CD8-positive, alpha-beta memory T cell (primary cell): Measurements from ENCODE around the gene ABCA4. TPM values are rescaled to one million over a fixed set of nuclear protein-coding genes. Genes with fewer than 3 reads are reported as not detected.

ENCODE experiments used
- CTCF ChIA-PET: fragments of 350-600 bp; sonication (Branson Sonifier 250); formaldehyde crosslinking; loops from one replicate; lab custom pipeline; 2021; ENCODE audit warnings: antibody characterized with exemption; lab: Charles Lee
- POLR2A ChIA-PET: fragments of 350-600 bp; sonication (Branson Sonifier 250); formaldehyde crosslinking; loops from one replicate; lab custom pipeline; 2021; ENCODE audit warnings: antibody characterized with exemption; lab: Charles Lee
- DNase-seq, 5 donors: peaks; one replicate each; pipeline versions ENCODE4 v3.0.0 to v3.0.0-alpha.2; 2020 to 2022; ENCODE audit warnings: mixed read lengths in 1 of 5
- H3K27ac ChIP-seq: one replicate; pipeline ENCODE4 v1.7.0; 2013; ENCODE audit warnings: low read depth, mild to moderate bottlenecking, low read length, moderate library complexity
- H3K27me3 ChIP-seq: 2 replicates; pipeline ENCODE4 v1.7.0; 2013; ENCODE audit warnings: low read length, mild to moderate bottlenecking; ENCODE audit not compliant: insufficient read depth, poor library complexity, severe bottlenecking
- H3K36me3 ChIP-seq: 2 replicates; pipeline ENCODE4 v1.7.0; 2013; ENCODE audit warnings: mild to moderate bottlenecking, low read length, moderate library complexity; ENCODE audit not compliant: insufficient read depth
- H3K4me1 ChIP-seq: 2 replicates; pipeline ENCODE4 v1.7.0; 2013; ENCODE audit warnings: mild to moderate bottlenecking, low read length, moderate library complexity; ENCODE audit not compliant: insufficient read depth
- H3K4me3 ChIP-seq: 2 replicates; pipeline ENCODE4 v1.7.0; 2013; ENCODE audit warnings: mild to moderate bottlenecking, low read length
- H3K9me3 ChIP-seq: 2 replicates; pipeline ENCODE4 v1.7.0; 2013; ENCODE audit warnings: mild to moderate bottlenecking, low read length
- H3K27ac Mint-ChIP-seq, 8 donors: one replicate each; pipeline ENCODE4 v1.8.0; 2020 to 2021; ENCODE audit warnings: mixed read lengths in 8 of 8, mild to moderate bottlenecking in 6 of 8, inconsistent platforms in 3 of 8, moderate library complexity in 3 of 8
- H3K27me3 Mint-ChIP-seq, 2 donors: one replicate each; pipeline ENCODE4 v1.8.0; 2020 to 2021; ENCODE audit warnings: mixed read lengths in 2 of 2, mild to moderate bottlenecking in 1 of 2, moderate library complexity in 1 of 2
- H3K36me3 Mint-ChIP-seq, 3 donors: one replicate each; pipeline ENCODE4 v1.8.0; 2020 to 2021; ENCODE audit warnings: mixed read lengths in 3 of 3, inconsistent platforms in 1 of 3, mild to moderate bottlenecking in 1 of 3
- H3K4me1 Mint-ChIP-seq, 3 donors: one replicate each; pipeline ENCODE4 v1.8.0; 2020 to 2021; ENCODE audit warnings: mixed read lengths in 3 of 3, inconsistent platforms in 1 of 3, mild to moderate bottlenecking in 1 of 3
- H3K4me3 Mint-ChIP-seq, 7 donors: one replicate each; pipeline ENCODE4 v1.8.0; 2020 to 2021; ENCODE audit warnings: mixed read lengths in 7 of 7, mild to moderate bottlenecking in 6 of 7, moderate library complexity in 4 of 7, inconsistent platforms in 2 of 7
- H3K9me3 Mint-ChIP-seq, 5 donors: one replicate each; pipeline ENCODE4 v1.8.0; 2020 to 2022; ENCODE audit warnings: mixed read lengths in 5 of 5, mild to moderate bottlenecking in 3 of 5, moderate library complexity in 2 of 5, inconsistent platforms in 1 of 5
- polyA plus RNA-seq: library from polyadenylated mRNA; unstranded; fragments of 300-500 nt; fragmentation: Illumina TruSeq; gene quantifications from one replicate; pipeline ENCODE4 v1.2.3, GENCODE V29; 2021
- total RNA-seq, 2 experiments: library from RNA; stranded (reverse); gene quantifications; one replicate each; pipeline ENCODE4 v1.2.3, GENCODE V29; 2021

The ABCA4 gene
- total and polyA plus RNA-seq, 3 experiments from 2014 or later: not detected

DNA sequence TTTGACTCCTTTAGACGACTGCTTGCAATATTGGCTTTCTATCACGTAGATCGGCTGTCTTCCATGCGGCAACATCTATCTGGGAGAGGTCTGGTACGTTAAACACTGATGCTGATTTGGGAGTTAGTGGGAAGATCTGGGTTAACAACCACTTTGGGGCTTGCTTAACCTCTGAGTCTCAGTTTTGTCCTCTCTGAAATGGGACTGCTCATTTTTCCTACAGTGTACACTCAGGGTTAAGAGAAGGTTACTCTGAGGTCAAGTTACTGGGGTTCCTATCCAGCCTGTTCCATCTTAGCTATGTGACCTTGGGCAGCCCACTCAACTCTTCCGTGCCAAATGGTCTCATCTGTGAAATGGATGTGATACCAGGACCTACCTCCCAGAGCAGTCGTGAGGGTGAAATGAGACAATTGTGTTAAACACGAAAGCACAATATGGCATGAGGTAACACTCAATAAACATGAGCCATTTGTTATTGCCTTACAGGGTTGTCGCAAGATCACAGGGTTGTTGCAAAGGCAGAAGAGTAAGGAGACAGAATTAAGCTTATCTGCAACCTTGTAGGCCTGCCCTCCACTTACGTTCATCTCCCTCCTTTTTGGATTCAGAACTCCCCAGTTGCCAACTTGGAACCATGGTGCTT is 5.6 kb downstream of the ABCA4 start:
- H3K4me3 Mint-ChIP-seq: no peak overlapping the region
- no peak overlapping the region for H3K27ac Mint-ChIP-seq
- Histone ChIP-seq H3K9me3 (no peaks in the 10 kb centered on the region), H3K27ac (no peak overlapping the region), H3K4me1 (no peaks in the 10 kb centered on the region), H3K36me3 (no peaks in the 10 kb centered on the region), H3K27me3 (no peaks in the 10 kb centered on the region), H3K4me3 (no peak overlapping the region)
- DNase-seq: no peak
- H3K27me3 Mint-ChIP-seq: peaks cover 13 to 21% of the 10 kb centered on the region in 2 donors
- POLR2A ChIA-PET: no interaction called here
- no peaks in the 10 kb centered on the region for H3K9me3 Mint-ChIP-seq
- H3K4me1 Mint-ChIP-seq: no peaks in the 10 kb centered on the region
- no peaks in the 10 kb centered on the region for H3K36me3 Mint-ChIP-seq
- CTCF ChIA-PET: no interaction called here

DNA sequence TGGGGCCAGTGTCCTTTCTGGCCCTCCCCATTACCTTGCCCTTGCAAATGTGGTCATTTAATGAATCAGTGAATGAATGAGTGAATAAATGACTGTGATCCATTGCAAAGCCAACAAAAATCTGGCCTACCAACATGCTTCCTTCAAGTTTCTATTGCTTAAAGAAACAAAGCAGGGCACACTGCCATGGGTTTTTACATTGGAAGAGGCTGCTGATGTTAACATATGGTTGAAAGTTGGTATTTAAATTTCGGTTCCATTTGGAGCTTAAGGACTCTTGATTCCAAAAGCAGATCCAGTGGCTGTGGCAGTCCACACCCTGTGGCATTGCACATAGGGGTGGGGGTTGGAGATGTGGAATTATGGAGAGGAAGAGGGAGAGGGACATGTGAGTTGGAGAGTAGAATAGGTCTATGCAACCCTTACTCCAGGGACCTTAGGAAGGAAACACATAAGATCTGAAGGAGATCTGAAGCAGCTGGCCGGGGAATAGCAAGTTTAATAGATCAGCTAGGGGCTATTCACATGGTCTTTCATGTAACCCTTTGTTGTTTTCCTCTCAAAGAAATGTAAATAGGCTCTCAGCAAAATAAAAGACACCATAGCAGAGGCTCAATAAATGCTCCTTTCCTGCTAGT is 7.2 kb downstream of the ABCA4 start:
- no peak overlapping the region for H3K4me3 Mint-ChIP-seq
- no peak for DNase-seq
- CTCF ChIA-PET: no interaction called here
- H3K9me3 Mint-ChIP-seq: no peaks in the 10 kb centered on the region
- H3K36me3 Mint-ChIP-seq: no peaks in the 10 kb centered on the region
- POLR2A ChIA-PET: no interaction called here
- no peaks in the 10 kb centered on the region for H3K4me1 ChIP-seq
- H3K27ac Mint-ChIP-seq: peak overlapping the region in 1 of 8 donors; percentile 2
- no peak overlapping the region for H3K27ac ChIP-seq
- no peaks in the 10 kb centered on the region for H3K4me1 Mint-ChIP-seq
- H3K36me3 ChIP-seq: no peaks in the 10 kb centered on the region
- H3K27me3 Mint-ChIP-seq: peaks cover 9 to 12% of the 10 kb centered on the region in 2 donors
- H3K9me3 ChIP-seq: no peaks in the 10 kb centered on the region
- H3K27me3 ChIP-seq: no peaks in the 10 kb centered on the region
- no peak overlapping the region for H3K4me3 ChIP-seq

DNA sequence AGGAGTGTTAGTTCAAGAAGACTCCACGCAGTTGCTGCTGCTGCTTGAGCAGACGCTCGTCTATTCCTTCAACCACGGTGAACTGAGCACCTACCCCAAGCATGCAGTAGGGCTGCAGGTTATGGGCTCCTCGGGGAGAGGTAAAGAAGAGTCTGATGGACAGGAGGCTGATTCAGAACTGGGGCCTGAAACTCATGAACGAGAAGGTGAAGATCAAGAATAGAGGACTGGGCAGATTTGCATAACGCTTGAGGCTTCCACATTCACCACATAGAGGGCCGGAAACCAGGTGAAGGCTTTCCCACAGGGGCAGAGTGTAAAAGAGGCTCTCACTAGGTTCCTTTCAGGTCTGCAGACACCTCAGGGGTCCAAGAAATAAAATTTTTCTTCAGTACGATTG is 9.1 kb downstream of the ABCA4 start:
- Mint-ChIP-seq H3K36me3 (no peaks in the 10 kb centered on the region), H3K4me3 (no peak overlapping the region), H3K27me3 (peaks cover 8 to 16% of the 10 kb centered on the region in 2 donors), H3K27ac (no peak overlapping the region), H3K4me1 (no peaks in the 10 kb centered on the region), H3K9me3 (no peaks in the 10 kb centered on the region)
- Histone ChIP-seq H3K27ac (no peak overlapping the region), H3K9me3 (no peaks in the 10 kb centered on the region), H3K36me3 (no peaks in the 10 kb centered on the region), H3K27me3 (no peaks in the 10 kb centered on the region), H3K4me1 (no peaks in the 10 kb centered on the region), H3K4me3 (no peak overlapping the region)
- ChIA-PET CTCF (no interaction called here), POLR2A (no interaction called here)
- no peak for DNase-seq

DNA sequence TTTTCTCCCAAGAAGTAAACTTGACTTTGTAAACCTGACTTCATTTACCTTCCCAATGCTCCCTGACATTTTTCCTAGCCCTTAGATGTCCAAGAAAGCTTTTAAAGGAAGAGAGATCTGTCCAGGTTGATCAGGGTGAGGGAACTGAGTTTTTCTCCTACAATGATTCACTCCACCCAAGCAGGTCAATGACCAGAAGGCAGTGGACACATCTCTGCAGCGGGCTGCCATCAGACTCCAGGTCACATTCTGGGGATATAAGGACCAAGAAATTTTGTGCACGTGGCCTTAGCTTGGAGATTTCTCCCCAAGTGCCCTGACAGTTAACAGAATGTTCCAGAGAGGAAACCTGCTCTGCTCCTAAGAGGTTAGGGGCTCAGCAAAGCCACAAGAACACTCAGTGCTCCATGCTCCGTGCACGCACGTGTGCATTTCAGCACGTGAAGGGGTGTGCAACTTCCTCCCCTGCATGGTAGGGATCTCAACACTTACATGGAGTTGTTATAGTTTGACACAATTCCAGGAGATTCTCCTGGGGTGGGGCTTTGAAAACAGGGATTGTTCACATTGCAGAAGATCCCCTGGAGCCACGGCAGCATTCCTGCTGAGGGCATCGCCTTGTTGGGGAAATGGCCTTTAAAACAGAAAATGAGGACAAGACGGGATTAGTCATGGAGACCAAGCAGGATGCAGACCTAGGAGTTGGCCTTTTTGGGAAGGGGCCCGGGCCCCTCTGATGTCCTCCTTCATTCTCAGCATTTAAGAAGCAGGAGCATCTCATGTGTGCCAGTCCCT is 9.8 kb downstream of the ABCA4 start:
- Mint-ChIP-seq H3K36me3 (no peaks in the 10 kb centered on the region), H3K9me3 (no peaks in the 10 kb centered on the region), H3K27ac (peak overlapping the region in 1 of 8 donors; percentile 9), H3K4me1 (peaks cover 0 to 3% (median 0%) of the 10 kb centered on the region in 3 donors), H3K27me3 (peaks cover 8 to 18% of the 10 kb centered on the region in 2 donors), H3K4me3 (no peak overlapping the region)
- CTCF ChIA-PET: no interaction called here
- DNase-seq: no peak
- Histone ChIP-seq H3K36me3 (no peaks in the 10 kb centered on the region), H3K4me3 (no peak overlapping the region), H3K4me1 (no peaks in the 10 kb centered on the region), H3K27me3 (no peaks in the 10 kb centered on the region), H3K9me3 (no peaks in the 10 kb centered on the region), H3K27ac (no peak overlapping the region)
- POLR2A ChIA-PET: no interaction called here

DNA sequence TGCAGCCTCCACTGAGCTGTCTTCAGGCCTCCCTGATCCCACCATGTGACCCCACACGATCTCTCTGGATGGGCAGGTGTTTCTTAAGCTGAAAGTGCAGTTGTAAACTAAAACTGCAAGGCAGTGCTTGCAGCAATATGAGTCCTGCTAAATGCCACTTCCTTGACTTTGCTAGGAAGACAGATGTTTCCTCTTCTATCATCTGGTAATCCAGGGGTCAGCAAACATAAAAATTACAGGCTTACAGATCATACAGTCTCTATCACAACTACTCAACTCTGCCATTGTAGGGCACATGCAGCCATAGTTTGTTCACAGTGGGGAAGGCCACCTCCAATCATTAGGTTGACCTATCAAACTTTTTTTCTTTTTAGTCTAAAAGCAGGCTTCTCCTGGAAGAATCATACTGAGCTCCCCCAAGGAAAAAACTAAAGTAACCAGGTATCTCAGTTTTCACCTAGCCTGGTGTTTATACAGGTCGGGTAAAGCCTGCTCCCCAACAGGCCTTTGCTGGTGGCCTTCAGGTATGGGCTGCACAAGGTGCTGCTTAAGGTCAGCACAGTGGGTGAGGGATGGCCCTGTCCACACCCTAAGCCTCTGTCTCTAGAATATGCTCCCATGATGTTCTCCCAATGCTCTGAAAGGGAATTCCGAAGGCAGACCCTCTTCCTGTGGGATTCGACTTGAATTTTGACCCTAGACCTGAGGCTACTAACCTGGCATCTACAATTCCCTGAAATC is 10.8 kb downstream of the ABCA4 start:
- CTCF ChIA-PET: no interaction called here

DNA sequence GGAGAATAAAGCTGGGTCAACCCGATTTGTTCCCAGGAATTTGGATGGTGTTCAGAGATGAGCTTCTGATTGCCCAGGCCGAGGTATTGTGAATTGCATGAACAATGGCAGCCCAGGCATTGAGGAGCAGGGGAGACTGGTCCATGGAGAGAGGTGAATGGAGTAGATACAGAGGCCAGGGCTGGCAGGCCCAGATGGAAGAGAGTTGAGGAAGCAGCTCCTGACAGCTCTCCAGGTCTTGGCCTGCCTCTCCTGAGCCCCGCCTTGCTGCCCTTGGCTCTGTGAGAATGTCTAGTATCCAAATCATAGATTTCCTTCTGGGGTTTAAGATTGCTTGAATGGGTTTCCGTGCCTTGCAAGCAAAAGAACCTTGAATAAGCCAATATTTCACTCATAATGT is 11.5 kb downstream of the ABCA4 start:
- Histone ChIP-seq H3K4me3 (no peak overlapping the region), H3K36me3 (no peaks in the 10 kb centered on the region), H3K27ac (no peak overlapping the region), H3K27me3 (no peaks in the 10 kb centered on the region), H3K9me3 (no peaks in the 10 kb centered on the region), H3K4me1 (no peaks in the 10 kb centered on the region)
- no peak for DNase-seq
- no peak overlapping the region for H3K27ac Mint-ChIP-seq
- peaks cover 0 to 10% (median 0%) of the 10 kb centered on the region in 3 donors for H3K4me1 Mint-ChIP-seq
- no peak overlapping the region for H3K4me3 Mint-ChIP-seq
- H3K27me3 Mint-ChIP-seq: peaks cover 12 to 26% of the 10 kb centered on the region in 2 donors
- H3K36me3 Mint-ChIP-seq: no peaks in the 10 kb centered on the region
- CTCF ChIA-PET: no interaction called here
- H3K9me3 Mint-ChIP-seq: no peaks in the 10 kb centered on the region
- POLR2A ChIA-PET: no interaction called here

More for the DNA sequence above, 10.8 kb downstream of the ABCA4 start:
- Histone ChIP-seq H3K36me3 (no peaks in the 10 kb centered on the region), H3K4me3 (no peak overlapping the region), H3K27ac (no peak overlapping the region), H3K9me3 (no peaks in the 10 kb centered on the region), H3K27me3 (no peaks in the 10 kb centered on the region), H3K4me1 (no peaks in the 10 kb centered on the region)
- Mint-ChIP-seq H3K36me3 (no peaks in the 10 kb centered on the region), H3K27ac (no peak overlapping the region), H3K27me3 (peaks cover 10 to 20% of the 10 kb centered on the region in 2 donors), H3K4me3 (no peak overlapping the region), H3K9me3 (no peaks in the 10 kb centered on the region), H3K4me1 (peaks cover 0 to 8% (median 0%) of the 10 kb centered on the region in 3 donors)
- POLR2A ChIA-PET: no interaction called here
- no peak for DNase-seq

DNA sequence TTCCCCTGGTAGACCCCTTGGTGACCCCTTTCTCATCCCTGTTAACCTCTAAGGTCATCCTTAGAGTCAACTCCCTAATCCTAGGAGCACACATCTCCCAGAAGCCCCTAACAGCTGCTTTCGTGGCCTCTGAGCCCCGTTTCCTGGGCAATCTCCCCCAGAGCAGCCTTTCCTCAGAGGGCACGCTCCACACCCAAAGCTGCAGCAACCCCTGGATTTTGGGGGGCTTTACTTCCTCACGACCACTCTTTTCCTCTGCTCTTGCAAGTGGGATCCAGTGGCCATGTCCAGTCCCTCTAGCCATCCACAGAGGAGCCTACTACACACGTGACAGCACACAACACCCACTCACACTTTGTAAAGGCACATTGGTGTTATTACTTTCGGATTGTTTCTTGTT is 13.8 kb downstream of the ABCA4 start:
- Histone ChIP-seq H3K4me1 (no peaks in the 10 kb centered on the region), H3K4me3 (no peak overlapping the region), H3K36me3 (no peaks in the 10 kb centered on the region), H3K9me3 (no peaks in the 10 kb centered on the region), H3K27ac (no peak overlapping the region), H3K27me3 (no peaks in the 10 kb centered on the region)
- Mint-ChIP-seq H3K27me3 (peaks cover 14 to 41% of the 10 kb centered on the region in 2 donors), H3K4me3 (no peak overlapping the region), H3K27ac (no peak overlapping the region), H3K36me3 (no peaks in the 10 kb centered on the region), H3K4me1 (peaks cover 0 to 10% (median 0%) of the 10 kb centered on the region in 3 donors), H3K9me3 (no peaks in the 10 kb centered on the region)
- ChIA-PET POLR2A (no interaction called here), CTCF (no interaction called here)
- DNase-seq: no peak
